GM19193 (cell line): ENCODE results near the gene GLS.

Experiments
- POLR2A ChIP-seq: IDR thresholded peaks from 4 replicates; pipeline ENCODE4 v1.6.1; 2011; ENCODE audit not compliant: insufficient read depth, insufficient read length; ENCODE audit errors: extremely low read depth

Gene GLS

DNA sequence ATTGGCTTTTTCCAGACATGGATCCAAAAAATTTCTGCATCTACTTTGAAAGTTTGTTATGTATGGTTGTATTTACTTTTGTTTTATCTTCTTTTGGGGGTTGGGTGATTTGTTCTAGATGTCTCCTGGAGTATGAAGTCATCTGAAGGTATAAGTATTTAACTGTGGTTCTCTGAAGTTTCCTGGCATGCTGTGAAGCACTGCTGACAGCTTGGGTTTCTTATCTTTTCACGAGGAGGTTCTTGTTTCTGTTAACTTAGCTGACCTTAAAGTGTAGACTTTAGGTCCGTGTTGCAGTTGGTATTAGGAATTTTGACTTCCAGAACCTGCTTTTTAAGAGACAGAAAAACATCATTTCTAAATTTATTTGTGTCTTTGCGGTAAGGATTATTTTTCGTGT lies 15.9 kb downstream of the GLS start:
- no peak for TF ChIP-seq POLR2A

DNA sequence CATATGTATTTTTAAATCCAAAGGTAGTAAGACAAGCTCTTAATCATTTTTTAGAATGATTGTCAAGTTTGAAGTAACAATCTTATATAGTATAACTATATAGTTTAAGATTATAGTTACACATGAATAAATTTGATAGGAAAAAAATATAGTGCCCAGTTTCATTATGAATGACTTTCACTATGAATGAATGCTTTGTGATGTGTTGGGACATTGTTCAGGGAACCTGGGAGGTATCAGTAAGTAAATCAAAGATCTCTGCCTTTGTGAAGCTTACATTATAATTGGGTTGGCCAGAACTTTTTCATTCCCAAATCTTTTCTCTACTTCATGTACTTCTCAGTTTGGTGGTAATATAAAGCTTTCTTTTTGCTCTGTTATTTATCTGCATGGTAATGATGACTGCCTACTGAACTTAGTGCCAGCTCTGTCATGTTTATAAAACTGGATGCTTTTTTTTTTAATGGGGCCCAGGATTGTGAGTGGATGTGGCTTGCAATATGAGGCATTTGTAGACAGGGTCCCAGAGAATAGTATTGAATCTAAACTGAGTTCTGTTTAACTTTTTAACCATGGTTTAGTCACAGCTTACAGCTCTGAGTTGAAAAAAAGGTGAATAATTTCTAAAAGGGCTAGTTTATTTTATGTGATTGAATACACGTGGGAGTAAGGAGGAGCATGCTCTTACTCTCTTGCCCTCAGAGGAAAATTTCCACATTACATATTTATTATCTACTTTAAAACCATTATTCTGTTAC lies 23.3 kb downstream of the GLS start:
- no peak for TF ChIP-seq POLR2A

- TF ChIP-seq POLR2A, result no peak
Observed at GRCh38 chr2:190904640-190905261, 24.1 kb downstream of the GLS start.

- TF ChIP-seq POLR2A, result no peak
Observed at GRCh38 chr2:190908532-190908931, 27.9 kb downstream of the GLS start.

DNA sequence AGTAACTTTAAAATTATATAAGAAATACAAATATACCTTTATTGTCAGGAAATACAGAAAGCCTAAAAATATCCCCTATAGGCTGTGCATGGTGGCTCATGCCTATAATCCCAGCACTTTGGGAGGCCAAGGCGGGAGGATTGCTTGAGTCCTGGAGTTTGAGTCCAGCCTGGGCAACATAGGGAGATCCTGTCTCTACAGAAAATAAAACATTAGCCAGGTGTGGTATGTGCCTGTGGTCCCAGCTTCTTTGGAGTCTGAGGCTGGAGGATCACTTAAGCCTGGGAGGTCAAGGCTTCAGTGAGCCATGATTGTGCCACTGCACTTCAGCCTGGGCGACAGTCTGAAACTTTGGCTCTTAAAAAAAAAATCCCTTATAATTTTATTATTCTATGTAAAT lies 29.1 kb downstream of the GLS start:
- no peak for TF ChIP-seq POLR2A

DNA sequence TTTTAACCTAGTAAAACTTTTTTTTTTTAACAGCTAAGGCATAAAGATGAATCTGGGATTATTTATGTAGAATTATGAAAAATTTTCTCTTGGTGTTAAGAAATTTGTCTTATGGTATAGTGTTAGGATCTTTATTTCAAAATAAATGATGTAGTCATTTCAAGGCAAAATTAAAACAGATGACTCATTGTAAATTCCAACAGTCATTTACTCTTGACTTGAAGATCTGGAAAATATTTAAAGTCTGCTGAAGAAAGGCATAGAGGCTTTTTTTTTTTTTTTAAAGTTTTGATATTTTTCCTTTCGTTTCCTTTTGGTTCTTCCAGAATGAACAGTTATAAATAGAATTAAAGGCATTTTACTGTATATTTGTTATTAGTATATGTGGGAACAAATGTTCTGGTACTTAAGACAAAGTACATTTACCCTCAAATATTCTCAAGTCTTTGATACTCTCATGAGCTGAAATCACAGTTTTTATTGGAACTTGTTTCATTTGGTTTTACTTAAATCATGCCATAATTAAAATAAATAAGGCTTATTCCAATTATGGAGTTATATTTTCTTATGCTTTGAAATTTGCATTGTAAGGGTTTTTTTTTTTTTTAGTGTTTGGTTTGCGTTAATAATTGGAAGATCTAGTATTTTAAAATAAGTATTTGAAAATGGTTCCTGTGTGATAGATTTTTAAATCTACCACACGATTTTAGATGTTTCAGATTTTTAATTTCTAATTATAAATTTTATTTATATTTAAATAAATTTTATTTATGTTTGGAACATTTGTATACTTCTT lies 29.9 kb downstream of the GLS start:
- no peak for TF ChIP-seq POLR2A

- TF ChIP-seq POLR2A, result no peak
Observed at GRCh38 chr2:190911813-190912212, 31.2 kb downstream of the GLS start.

- no peak for TF ChIP-seq POLR2A
Observed at GRCh38 chr2:190912726-190913125, 32.1 kb downstream of the GLS start.

- no peak for TF ChIP-seq POLR2A
Observed at GRCh38 chr2:190913725-190914124, 33.1 kb downstream of the GLS start.

DNA sequence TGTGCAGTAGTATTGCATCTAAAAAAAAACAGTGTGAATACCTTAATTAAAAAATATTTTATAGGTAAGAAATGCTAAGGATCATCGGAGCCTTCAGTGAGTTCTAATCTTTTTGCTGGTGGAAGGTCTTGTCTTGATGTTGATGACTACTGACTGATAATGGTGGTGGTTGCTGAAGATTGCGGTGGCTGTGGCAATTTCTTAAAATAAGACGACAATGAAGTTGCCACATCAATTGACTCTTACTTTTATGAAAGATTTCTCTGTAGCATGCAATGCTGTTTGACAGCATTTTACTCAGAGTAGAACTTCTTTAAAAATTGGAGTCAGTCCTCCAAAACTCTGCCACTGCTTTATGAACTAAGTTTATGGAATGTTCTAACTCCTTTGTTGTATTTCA lies 36.2 kb downstream of the GLS start:
- no peak for TF ChIP-seq POLR2A

DNA sequence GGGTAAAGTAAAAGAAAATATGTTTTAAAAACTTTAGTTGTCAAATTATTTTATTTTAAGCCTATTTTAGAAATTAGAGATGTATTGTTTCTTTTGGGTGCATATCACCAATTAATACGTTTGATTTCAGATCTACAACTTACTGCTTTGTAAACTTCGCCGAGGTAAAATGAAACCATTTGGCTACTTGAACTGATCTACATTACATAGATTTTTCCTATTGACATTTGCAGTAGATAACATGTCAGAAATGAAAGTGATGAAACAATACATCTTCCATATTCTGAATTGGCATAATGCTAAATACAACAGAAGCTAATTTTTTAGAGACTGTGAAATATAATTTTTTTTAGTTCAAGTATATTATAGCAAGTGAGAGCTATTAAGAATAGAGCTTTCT lies 39.5 kb downstream of the GLS start:
- no peak for TF ChIP-seq POLR2A

DNA sequence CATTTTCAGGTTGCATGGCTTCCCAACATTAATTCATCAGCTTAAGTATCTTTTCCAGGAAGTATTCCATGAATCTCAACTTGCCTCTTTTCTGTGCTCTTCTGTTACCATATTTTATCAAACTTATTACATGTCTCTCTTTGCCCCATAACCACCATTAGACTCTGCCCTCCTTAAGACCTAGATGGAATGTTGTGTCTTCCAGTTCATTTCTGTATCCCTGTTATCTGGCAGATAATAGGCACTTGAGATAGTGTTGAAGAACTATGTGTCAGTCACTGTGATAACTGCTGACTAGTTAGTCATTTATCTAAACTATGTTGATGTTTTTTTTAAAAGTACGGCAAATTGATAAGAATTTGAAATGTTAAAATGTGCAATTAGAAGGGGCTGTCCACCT lies 41.8 kb downstream of the GLS start:
- TF ChIP-seq POLR2A, result no peak

DNA sequence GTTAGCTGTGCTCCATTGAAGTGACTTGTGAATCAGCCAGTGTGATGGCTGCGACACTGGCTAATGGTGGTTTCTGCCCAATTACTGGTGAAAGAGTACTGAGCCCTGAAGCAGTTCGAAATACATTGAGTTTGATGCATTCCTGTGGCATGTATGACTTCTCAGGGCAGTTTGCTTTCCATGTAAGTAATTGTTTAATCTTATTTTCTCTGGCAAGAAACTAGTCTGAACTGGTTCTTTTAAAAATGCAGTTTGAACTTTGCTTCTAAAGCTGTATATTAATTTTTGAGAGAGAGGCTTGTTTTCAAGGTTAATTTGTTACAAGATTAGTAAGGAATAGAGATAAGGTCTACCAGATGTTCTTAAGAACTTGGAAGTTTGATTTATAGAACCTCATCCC lies 46.7 kb downstream of the GLS start:
- no peak for TF ChIP-seq POLR2A

GRCh38 chr2:190929919-190930318 lies 49.3 kb downstream of the GLS start:
- TF ChIP-seq POLR2A, result no peak

GRCh38 chr2:190930411-190930810 lies 49.8 kb downstream of the GLS start:
- no peak for TF ChIP-seq POLR2A

- no peak for TF ChIP-seq POLR2A
Observed at GRCh38 chr2:190932514-190932913, 51.9 kb downstream of the GLS start.

DNA sequence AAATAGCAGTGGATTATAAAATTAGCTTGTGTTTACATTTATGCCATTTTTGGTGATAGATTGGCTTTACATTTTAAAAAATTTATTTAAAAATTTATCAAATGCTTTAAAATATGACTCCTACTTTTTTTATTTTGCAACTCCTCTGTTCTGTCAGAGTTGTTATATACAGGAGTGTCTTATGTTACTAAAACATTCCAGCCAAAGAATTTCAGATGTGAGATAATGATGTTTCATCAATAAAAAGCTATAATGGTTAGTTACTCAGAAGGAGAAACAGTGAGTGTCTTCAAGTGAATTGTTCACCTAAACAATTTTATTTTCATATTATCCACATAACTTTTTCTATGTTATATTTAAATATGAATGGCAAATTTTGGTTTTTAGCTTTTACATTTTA lies 52.7 kb downstream of the GLS start:
- TF ChIP-seq POLR2A, result no peak

DNA sequence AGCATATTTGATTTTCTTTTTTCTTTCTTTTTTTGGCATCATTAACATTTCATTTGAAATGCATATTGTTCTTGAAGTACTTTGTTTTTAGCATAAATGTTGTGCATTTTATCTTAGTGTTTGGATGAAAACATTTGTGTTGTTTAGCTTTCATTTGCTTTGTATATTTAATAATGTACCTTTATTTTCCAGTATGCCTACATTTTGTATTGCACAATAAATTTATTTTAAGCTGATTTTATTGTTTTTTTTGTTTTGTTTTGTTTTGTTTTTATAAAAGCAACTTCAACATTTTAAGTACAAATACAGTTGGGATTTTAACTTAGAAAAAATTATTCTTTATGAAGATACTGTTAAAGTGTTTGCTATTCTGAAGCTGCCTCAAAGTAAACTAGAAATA lies 54.4 kb downstream of the GLS start:
- TF ChIP-seq POLR2A, result no peak
